GM19025 (cell line): Measurements from ENCODE around the gene SOX21.

Experiments
- ATAC-seq: cut with Tn5 transposase; IDR thresholded peaks from one replicate; pipeline ENCODE4 v1.9.1; 2021; ENCODE audit warnings: mild to moderate bottlenecking, low read depth, moderate library complexity; ENCODE audit not compliant: unreplicated experiment

The SOX21 gene

DNA sequence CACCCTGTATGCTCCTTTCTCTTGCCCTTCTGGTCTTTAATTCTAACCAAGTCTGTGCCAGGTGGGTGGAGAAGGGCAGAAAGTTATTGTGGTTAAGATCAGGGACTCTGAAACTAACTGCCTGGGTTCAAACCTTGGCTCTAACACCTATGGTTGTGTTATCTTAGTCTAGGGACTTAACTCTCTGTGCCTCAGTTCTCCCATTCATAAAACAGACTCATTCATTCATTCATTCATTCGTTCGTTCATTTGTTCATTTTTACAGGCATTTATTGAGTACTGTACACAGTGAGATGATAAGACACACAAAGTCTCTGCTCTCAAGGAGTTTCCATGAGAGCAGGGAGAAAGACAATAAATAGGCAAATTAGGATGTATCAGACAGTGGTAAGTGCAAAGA lies 30.1 kb downstream of the SOX21 start:
- ATAC-seq, result no peak

DNA sequence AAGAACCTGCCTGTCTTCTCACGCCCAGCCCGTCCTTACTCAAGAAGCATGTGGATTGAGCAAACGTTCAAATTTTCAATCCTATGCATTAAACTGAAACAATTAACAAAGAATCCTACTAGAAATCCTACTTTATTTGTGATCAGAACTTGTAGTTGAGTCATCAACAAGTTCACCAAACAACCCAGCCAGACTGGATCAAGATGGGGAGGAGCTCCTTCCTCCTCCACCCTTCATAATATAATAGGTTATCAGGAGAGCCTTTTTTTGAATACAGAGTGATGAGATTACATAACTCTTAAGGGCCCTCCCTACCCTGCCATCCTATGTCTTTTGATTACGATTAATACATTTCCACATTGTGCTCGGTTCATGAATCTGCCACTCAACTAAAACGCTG lies 32.7 kb downstream of the SOX21 start:
- no peak for ATAC-seq

DNA sequence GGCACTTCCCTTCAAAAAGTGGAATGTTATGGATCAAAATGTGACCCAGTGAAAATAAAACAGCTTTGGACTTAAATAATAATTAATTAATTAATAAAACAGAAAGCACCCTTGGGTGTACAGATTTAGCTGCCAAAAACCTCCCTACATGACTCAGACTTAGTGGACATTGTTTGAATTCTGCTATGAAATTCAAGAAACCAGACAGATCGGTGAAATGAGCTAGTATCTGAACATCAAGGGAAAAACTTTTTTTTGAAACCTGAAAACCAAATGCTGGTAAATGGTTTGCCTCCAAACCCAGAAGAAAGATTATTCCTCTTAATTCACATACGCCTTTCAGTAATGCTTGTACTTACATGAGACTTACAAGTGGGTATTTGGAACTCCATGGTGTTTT lies 33.5 kb downstream of the SOX21 start:
- ATAC-seq, result no peak

DNA sequence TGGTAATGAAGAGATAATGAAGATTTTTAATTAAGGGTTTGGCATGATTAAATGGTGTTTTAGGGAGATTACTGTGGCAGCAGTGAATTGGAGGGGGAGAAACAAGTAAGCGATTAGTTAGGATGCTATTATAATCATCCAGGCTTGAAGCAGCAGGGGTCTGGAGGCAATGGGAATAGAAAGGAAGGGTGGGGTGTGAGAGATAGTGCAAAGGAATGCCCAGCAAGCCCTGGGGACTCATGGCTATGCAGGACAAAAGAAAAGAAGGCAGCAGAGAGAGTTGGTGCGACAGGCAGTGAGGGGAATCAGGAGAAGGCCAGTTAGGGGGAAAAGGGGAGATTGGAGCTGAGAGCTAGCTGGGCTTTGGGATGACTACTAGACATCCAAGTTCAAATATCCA lies 34.5 kb downstream of the SOX21 start:
- ATAC-seq, result no peak

DNA sequence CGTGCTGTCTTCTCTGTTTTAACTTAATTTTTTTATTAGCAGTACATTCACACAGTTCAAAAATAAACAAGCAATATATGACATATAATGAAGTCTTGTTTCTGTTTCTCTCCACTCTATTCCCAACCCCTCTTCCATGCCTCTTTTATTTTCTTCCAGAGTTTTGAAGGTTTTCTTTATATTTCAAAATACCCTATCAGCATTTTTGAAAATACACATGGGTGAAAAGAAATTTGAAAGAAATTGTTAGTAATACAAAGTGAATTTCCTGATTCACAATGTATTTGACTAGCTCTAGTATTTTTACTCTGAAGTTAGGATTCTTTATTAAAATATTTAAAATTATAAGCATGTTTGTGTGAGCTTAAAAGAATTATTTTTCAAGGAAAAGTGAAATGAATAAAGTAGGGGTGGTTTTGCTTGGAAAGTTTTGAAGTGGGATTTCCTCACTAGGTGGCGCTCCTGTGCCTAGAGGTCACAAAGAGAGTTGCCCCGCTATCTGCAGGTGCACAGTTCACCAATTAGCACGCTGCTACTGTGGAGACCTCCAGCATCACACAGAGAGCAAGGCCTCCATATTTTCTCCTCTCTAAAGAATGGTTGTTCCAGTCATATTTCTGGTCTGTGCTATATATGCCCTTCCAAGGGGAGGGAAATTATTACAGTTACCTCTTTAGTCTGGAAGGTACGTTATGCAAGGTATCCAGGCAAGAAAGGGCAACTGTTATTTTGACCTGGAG lies 37.6 kb downstream of the SOX21 start:
- ATAC-seq, result no peak

DNA sequence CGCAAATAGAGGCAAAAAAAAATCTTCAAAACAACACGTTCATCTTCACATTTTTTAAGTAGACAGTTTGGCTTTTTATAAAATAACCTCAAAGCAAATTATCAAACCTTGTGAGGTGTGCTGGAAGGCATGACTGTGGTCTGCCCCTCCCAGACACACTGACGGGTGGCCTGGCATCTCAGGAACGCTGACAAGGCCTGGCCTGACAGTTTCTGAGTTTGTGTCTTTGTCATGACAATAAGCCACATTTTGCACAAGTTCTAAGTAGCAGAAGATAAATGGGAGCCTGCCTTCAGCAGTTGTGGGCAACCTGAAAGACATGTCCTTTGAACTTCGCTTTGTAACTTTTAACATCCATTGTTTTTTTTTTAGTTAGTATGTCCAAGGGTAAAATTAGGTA lies 38.5 kb downstream of the SOX21 start:
- ATAC-seq, result no peak

DNA sequence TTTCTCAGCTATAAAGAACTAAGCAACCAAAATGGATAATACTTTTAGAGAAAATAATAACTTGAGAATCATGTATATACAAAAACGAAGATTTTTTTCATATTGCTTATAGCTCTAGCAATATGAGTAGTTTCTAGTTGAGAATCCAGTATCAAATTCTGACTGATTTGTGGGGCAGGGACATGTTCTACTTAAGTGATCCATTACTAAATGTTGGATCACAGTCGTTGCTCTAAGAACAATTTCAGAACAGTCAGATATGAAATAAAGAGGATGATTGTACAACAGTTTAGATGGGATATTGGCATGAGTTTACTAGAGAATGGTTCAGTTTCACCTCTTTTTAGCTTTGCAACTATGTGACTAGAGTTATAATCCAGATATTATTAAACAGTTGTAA lies 39.9 kb downstream of the SOX21 start:
- ATAC-seq, result no peak

DNA sequence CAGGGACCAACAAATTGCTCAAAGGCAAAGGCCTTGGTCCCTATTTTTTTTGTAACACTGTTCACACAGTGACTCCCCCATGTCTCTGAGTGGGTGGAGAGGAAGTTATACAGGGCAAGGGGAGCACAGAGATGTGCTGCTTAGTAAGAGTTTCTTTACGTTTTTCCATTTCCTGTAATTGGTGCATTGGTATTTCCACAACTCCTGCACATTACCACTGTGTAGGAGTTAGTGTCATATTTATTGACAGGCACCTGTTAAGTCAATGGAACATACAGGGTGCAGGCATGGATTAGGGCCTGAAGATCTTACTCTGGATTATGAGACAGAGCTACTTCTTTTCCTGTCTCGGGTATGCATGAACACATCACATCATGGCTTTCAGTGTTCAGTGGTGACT lies 45.2 kb downstream of the SOX21 start:
- ATAC-seq, result no peak

DNA sequence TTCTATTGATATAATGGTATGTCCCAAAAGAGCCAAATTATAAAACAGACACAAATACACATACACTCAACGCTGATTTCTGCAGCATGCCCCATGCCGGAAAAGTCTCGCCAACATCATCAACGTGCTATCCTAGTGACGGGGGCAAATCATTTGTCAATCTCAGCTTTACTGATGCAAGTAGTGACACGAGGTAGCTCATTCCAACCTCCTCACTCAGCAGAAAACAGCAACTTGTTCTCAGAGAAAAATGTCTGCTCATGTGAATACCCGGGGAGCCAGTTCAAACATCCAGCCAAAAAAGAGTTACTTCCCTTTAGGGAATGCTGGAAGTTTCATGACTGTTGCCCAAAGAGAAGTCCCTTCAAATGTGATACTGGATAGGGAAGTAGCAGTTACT lies 46.3 kb downstream of the SOX21 start:
- no peak for ATAC-seq

DNA sequence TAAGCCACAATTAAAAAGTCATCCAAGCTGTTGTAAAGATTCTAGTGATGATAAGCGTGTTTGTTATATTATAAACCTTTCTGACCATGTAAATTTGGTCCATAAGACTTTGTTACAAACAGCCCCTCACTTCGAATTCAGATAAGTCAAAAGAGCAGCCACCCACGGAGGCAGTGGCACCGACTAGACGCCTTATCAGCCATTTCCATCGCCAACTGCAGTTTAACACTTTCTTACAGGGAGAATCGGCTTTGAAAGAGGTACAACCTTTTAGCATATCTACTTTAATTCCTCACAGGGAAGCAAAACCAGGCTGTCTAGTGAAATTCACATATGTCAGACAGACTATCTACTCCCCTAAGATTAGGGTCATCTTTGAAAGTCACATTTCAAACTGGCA lies 47.5 kb downstream of the SOX21 start:
- ATAC-seq, result no peak

DNA sequence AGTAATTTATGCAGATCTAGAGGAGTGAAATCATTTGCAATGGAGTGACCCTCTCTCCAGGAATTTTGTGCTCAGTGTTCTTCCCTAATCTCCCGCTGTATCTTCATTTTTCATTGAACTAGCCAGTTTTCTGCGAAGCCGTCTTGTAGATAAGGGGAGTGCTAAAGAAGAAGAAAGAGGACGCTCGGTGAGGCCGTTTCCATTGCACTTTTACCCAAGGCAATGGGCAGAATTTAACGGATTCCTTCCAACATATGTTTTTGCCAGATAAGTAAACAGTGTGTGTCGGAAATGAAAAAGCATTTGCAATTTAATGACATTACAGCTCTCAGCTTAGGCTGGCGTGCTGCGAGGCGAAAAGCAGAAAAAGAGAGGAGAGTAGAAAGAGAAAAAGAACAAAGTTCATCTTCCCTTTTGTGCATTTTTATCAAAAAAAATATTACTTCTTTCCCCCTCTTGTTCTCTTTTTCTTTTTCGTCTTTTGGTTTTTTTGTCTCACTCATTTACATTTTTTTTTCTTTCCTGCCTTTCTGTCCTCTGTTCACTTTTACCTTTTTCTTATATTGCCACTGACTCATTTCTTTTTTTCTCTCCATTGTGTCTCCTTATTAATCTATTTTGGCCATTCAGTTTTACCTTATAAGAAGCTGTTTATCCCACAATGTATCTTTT lies 49.9 kb downstream of the SOX21 start:
- ATAC-seq, result no peak

DNA sequence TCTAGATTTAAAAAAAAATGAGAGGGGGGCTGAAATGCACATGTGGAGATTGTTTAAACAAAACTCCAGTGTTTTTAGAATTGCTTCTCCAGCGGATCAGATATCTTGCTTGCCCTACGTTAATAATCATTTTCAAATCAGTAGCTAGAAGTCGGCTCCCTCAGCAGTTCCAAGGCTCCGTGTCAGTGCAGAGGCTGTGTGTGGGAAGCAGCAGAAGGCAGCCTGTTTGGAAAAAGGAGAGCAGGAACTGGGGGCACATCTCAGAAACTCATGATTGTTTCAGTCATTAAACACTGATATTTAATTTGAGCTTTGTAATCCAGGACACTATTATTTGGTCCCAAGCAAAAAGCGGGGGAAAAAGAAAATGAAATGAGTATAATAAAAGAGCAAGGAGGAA lies 50.9 kb downstream of the SOX21 start:
- ATAC-seq, result no peak

DNA sequence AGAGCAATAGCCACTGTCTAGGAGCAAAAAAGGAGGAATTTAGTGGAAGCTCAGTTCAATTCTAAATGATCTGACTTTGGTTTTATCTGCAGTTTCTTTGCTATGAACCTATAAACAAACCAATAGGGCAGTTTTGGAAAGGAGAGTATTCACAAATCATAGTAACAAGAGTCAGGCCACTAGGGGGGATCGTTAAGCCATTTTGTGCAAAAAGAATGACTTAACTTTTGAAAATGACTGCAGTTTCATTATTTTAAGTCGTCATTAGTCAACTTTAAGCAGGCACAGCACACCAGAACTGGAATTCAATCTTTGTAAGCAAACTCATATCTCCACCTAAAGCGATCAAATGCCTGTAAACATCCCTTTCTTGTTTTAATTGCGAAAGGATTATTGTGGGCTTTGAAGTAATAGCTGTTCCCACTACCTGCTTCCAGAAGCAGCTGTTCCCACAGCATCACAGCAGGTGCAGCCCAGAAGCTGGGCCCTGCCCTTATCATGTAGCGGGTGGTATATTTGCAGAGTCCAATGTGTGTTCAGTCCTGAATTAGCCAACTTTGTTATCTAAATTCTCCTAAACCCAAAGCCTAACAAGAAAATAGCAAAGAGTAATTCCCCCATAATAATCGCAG lies 51.5 kb downstream of the SOX21 start:
- no peak for ATAC-seq
